LNCAP (cell line): ENCODE results near the gene MYH9.

Source experiments
- TF ChIP-seq, protein P1 (sequence below): fragments of 450-650 bp; IDR thresholded peaks from 2 replicates; pipeline ENCODE4 v1.5.1; 2017; ENCODE audit warnings: mild to moderate bottlenecking

The MYH9 gene

DNA sequence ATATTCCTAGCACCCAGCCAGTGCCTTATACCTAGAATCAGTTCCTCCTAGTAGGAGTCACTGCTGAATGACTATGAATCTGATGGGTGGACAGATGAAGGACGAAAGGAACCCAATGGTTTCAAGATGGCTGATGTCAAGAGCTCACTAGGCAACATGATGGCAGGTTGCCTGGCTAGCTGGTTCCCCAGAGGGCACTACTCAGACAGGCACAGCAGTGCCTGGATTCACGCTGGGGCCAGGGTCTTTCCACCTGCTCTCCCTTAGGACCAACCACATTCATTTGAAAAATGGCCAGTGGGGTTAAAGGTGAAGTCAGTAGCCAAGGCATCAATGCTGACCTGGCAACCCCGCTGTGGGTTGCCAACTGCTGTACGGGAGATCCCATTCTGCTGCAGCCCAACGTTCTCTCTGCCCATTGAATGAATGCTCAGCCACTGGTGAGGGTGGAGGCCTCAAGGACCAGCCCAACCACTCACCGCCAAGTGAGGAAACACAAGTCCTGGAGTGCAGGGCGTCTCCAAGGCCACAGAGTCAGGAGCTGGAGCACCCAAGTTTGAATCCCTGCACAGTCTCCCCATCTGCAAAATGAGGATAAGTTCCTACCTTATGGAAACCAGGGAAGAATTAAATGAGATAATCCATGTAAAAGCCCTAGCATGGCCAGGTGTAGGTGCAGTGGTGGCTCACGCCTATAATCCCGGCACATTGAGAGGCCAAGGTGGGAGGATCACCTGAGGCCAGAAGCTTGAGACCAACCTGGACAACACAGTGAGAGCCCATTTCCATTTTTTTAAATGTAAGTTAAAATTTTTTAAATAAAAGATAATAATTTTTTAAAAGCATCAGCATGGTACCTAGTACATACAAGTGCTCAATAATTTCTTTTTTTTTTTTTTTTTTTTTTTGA lies 12.4 kb downstream of the MYH9 start:
- TF ChIP-seq, protein P1, sequence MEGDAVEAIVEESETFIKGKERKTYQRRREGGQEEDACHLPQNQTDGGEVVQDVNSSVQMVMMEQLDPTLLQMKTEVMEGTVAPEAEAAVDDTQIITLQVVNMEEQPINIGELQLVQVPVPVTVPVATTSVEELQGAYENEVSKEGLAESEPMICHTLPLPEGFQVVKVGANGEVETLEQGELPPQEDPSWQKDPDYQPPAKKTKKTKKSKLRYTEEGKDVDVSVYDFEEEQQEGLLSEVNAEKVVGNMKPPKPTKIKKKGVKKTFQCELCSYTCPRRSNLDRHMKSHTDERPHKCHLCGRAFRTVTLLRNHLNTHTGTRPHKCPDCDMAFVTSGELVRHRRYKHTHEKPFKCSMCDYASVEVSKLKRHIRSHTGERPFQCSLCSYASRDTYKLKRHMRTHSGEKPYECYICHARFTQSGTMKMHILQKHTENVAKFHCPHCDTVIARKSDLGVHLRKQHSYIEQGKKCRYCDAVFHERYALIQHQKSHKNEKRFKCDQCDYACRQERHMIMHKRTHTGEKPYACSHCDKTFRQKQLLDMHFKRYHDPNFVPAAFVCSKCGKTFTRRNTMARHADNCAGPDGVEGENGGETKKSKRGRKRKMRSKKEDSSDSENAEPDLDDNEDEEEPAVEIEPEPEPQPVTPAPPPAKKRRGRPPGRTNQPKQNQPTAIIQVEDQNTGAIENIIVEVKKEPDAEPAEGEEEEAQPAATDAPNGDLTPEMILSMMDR = no peak

- TF ChIP-seq, protein P1 = no peak
Measured at GRCh38 chr22:36374603-36375024, 13.2 kb downstream of the MYH9 start.

GRCh38 chr22:36373258-36373579 lies 14.5 kb downstream of the MYH9 start:
- TF ChIP-seq, protein P1 = no peak

GRCh38 chr22:36371920-36372319 lies 15.8 kb downstream of the MYH9 start:
- TF ChIP-seq, protein P1 = no peak

GRCh38 chr22:36369922-36370791 lies 17.6 kb downstream of the MYH9 start:
- TF ChIP-seq, protein P1 = no peak

- TF ChIP-seq, protein P1 = no peak
Measured at GRCh38 chr22:36369004-36369921, 18.5 kb downstream of the MYH9 start.
